A549 (cell line): ENCODE measurements around the gene DACH2.

Experiments
- CBX8 ChIP-seq: fragments of 200-600 bp; sonication (generic); IDR thresholded peaks from 2 replicates; pipeline ENCODE4 v1.6.1; 2016
- EP300 ChIP-seq, 2 experiments: fragments of >200 bp; sonication (Bioruptor Twin); formaldehyde crosslinking; IDR thresholded peaks; 2 replicates in 1 of 2; 3 replicates in 1 of 2; pipeline ENCODE4 v1.6.1; 2016 to 2017
- JUN ChIP-seq, 2 experiments: fragments of >200 bp; sonication (Bioruptor Twin); formaldehyde crosslinking; IDR thresholded peaks; 2 replicates in 1 of 2; 3 replicates in 1 of 2; pipeline ENCODE4 v1.6.1; 2016 to 2017
- KDM1A ChIP-seq: fragments of 200-600 bp; sonication (generic); IDR thresholded peaks from 2 replicates; pipeline ENCODE4 v1.6.1; 2016; ENCODE audit warnings: low read depth, mild to moderate bottlenecking
- KDM5A ChIP-seq: fragments of 200-600 bp; sonication (generic); IDR thresholded peaks from 2 replicates; pipeline ENCODE4 v1.6.1; 2016; ENCODE audit warnings: antibody characterized with exemption, mild to moderate bottlenecking
- MAZ ChIP-seq: fragments of 150-350 bp; IDR thresholded peaks from 2 replicates; pipeline ENCODE4 v1.6.1; 2014; ENCODE audit warnings: antibody characterized with exemption, low read depth, low read length, borderline replicate concordance
- POLR2A ChIP-seq: IDR thresholded peaks from 2 replicates; pipeline ENCODE4 v1.6.1; 2012; ENCODE audit warnings: mild to moderate bottlenecking, low read length
- RAD21 ChIP-seq, 2 experiments: fragments of >200 bp in 1 of 2; sonication (Bioruptor Twin) in 1 of 2; formaldehyde crosslinking in 1 of 2; IDR thresholded peaks in 1 of 2; conservative IDR thresholded peaks in 1 of 2; 2 replicates in 1 of 2; 3 replicates in 1 of 2; pipeline ENCODE4 v1.6.1; 2012 to 2018; ENCODE audit warnings: inconsistent platforms in 1 of 2
- TP53 ChIP-seq: fragments of 250-450 bp; sonication (Bioruptor Pico); IDR thresholded peaks from 2 replicates; pipeline ENCODE4 v1.5.0; 2021; ENCODE audit warnings: mild to moderate bottlenecking, moderate library complexity
- TF ChIP-seq, protein P1 (sequence below): fragments of >200 bp; sonication (Bioruptor Twin); formaldehyde crosslinking; IDR thresholded peaks from 3 replicates; pipeline ENCODE4 v1.5.1; 2016
- TF ChIP-seq, protein P2 (sequence below): fragments of 450-650 bp; IDR thresholded peaks from 2 replicates; pipeline ENCODE4 v1.6.1; 2014; ENCODE audit warnings: antibody characterized with exemption
- TF ChIP-seq, protein P3 (sequence below): IDR thresholded peaks from 2 replicates; pipeline ENCODE4 v1.6.1; 2012

DNA sequence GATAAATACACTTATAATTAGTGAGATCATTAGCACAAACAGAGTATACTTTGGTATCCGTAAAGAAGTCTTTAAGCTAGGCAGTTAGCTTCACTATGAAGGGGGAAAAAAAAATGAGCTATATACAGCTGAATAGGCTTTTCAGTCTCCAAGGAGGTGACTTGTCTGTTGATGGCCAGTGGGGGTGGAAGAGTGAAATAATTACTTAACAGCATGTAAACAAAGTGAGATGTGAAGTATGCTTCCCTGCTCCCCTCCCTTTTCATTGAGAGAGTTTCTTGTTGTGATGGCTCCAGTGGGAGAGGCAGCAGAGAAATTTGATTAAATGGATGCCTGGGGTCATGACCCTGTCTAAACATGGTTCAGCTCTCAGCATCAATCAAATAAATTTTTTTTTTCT is 180.9 kb downstream of the DACH2 start:
- TF ChIP-seq, protein P1, sequence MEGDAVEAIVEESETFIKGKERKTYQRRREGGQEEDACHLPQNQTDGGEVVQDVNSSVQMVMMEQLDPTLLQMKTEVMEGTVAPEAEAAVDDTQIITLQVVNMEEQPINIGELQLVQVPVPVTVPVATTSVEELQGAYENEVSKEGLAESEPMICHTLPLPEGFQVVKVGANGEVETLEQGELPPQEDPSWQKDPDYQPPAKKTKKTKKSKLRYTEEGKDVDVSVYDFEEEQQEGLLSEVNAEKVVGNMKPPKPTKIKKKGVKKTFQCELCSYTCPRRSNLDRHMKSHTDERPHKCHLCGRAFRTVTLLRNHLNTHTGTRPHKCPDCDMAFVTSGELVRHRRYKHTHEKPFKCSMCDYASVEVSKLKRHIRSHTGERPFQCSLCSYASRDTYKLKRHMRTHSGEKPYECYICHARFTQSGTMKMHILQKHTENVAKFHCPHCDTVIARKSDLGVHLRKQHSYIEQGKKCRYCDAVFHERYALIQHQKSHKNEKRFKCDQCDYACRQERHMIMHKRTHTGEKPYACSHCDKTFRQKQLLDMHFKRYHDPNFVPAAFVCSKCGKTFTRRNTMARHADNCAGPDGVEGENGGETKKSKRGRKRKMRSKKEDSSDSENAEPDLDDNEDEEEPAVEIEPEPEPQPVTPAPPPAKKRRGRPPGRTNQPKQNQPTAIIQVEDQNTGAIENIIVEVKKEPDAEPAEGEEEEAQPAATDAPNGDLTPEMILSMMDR = no peak
- TF ChIP-seq, protein P2, sequence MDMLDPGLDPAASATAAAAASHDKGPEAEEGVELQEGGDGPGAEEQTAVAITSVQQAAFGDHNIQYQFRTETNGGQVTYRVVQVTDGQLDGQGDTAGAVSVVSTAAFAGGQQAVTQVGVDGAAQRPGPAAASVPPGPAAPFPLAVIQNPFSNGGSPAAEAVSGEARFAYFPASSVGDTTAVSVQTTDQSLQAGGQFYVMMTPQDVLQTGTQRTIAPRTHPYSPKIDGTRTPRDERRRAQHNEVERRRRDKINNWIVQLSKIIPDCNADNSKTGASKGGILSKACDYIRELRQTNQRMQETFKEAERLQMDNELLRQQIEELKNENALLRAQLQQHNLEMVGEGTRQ = no peak
- no peak for TF ChIP-seq EP300 (IDR thresholded peaks at IDR 0.05)
- TF ChIP-seq CBX8 = no peak
- TF ChIP-seq POLR2A = no peak
- no peak for TF ChIP-seq TP53 (CRISPR knock-in tag)
- TF ChIP-seq JUN (IDR thresholded peaks at IDR 0.05) = no peak
- TF ChIP-seq, protein P3, sequence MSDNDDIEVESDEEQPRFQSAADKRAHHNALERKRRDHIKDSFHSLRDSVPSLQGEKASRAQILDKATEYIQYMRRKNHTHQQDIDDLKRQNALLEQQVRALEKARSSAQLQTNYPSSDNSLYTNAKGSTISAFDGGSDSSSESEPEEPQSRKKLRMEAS = no peak
- TF ChIP-seq MAZ = no peak
- no peak for TF ChIP-seq RAD21 (conservative IDR thresholded peaks at IDR 0.05 in 1 of 2, IDR thresholded peaks at IDR 0.05 in 1 of 2)
- TF ChIP-seq KDM1A = no peak
- TF ChIP-seq KDM5A = no peak
